ENCODE data around the gene DDIT4.
A peak's percentile ranks its signal among the peaks of the same experiment; 100 is the strongest.
"Not testable (repeated sequence)": the region's sequence is repeated elsewhere in the genome, so short reads cannot be mapped to it uniquely, and the experiment has no call there.

The DDIT4 gene

DNA sequence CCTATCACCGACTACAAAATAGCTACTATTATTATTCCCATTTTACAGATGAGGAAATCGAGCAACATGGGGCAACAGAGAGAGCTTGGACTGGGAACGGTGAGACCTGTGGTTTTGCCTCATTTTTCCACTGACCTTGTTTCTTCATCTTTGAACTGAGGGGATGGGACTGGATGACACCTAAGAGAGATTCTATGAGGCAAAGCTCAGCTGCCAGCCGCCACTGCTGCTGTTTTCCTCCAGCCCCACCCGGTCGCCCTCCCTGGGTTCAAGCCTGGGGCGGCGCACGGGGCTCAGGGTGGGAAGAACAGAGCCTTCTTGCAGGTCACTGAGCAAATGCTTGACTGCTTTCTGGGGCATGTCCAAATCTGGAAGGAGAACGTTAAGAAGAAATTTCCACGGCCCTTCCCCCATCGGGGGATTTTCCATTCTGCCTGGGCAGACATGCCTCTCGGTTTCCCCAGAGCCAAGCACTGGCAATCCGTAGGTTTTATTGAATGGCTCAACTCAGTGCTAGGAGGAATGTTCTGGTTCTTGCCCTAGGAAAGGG lies 12.3 kb downstream of the DDIT4 start:
- FAIRE-seq = no peak

DNA sequence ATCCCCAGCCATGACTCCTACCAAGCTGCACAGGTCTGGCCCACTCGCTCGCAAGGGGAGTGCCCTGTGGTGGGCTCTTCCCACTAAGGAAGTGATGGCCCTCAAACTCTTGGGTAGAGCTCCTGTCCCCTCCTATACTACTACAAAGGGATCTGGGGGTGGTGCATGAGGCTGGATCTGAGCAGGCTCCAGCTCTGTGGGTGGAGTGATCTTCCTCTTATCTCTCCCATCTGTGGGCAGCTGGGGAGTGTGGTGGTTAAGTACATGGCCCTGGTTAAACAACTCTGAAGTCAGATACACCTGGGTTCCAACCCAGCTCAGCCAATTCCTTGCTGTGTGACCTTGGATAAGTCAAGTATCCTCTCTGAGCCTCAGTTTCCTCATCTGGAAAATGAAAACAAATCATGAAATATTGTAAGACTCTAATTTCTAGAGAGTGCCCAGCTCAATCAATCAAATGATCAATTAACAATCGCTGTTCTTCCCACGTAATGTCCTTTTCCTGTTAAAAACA lies 17.4 kb downstream of the DDIT4 start:
- DNase-seq (ENCODE audit: insufficient read length, low spot score) (no peak), FAIRE-seq (no peak)

More for the DNA sequence above, 12.3 kb downstream of the DDIT4 start:
- no peak for DNase-seq (ENCODE audit: insufficient read length, low spot score)

DNA sequence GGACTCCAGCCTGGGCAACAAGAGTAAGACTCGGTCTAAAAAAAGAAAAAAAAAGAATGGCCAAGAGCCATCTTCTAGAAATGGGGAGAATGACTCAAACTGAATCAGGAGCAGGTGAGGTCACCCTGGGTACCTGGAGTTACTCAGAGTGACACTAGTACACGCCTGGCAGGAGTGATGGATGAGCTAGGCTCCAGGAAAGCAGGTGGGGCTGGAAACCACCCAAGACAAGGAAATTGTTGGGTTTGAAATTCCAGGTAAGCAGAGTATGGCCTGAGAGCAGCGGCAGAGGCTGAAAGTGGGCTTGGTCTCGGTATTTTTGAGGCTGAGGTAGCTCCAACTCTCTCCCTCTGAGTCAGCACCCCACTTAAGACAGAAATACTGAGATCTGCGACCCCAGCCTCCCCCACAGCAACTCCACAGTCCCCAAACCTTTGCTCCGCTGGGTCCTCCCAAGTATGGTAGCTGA lies 18.5 kb downstream of the DDIT4 start:
- no peak for DNase-seq (ENCODE audit: insufficient read length, low spot score)
- FAIRE-seq = no peak

DNA sequence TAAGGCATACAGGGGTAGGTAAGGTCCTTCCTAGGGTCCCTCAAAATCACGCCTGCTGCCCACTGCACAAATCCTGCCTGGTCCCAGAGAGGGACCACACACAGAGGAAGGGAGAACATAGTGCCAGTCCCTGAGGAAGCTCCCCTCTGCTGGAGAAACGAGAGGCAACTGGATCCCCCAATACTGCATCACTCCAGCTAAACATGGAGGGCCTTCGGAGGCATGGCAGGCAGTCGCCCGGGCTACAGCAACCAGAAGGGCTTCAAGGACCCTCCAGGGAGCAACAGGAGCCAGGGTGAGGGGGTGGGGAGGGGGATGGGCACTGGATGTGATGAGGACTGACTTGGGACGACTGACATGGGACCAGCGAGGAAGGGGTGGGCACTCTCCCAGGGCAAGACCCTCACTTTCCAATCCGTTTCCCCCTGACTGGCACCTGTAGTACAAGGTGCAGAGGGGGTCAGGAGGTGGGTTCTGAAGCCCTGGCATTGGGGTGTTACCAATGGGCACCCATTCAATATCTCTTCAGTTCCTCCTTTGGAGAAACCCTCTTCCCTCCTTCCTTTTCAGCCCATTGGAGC lies 21.7 kb downstream of the DDIT4 start:
- DNase-seq (ENCODE audit: insufficient read length, low spot score) (no peak), FAIRE-seq (no peak)

DNA sequence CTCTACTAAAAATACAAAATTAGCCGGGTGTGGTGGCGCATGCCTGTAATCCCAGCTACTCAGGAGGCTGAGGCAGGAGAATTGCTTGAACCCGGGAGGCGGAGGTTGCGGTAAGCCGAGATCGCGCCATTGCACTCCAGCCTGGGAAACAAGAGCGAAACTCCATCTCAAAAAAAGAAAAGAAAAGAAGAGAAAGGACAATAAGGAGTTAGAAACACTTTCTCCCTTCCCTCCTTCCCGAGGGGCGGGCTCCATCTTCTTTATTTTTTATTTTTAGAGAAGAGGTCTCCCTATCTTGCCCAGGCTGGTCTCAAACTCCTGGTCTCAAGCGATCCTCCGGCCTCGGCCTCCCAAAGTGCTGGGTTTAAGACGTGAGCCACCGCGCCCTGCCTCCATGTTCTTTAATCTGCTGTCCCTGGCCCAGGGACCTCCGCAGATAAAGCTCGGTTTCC lies 23.1 kb downstream of the DDIT4 start:
- not testable (repeated sequence) for DNase-seq (ENCODE audit: insufficient read length, low spot score); FAIRE-seq

DNA sequence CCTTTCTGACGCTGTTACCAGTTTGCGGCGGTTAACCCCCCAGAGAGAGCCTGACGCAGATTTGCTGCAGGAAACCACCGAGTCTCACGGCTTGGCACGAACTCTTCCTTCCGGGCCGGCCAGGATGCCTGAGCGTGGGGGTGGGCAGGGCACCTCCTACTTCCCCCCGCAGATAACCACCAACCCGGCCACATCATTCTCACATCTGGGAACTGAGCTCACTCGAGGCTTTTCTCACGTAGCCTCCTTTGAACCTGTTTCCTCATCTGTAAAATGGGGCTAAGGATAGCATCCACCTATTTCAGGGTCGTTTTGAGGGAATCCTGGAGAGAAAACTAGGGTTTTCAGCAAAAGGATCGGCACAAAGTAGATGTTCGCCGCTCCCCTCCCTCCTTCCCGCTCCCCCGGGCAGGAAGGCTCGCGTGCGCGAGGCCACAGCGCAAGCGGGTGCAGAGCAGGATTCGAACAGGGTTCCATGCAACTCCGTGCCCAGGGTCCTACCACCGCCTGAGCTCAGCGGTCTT lies 23.6 kb downstream of the DDIT4 start:
- no peak for DNase-seq (ENCODE audit: insufficient read length, low spot score)
- no peak for FAIRE-seq

DNA sequence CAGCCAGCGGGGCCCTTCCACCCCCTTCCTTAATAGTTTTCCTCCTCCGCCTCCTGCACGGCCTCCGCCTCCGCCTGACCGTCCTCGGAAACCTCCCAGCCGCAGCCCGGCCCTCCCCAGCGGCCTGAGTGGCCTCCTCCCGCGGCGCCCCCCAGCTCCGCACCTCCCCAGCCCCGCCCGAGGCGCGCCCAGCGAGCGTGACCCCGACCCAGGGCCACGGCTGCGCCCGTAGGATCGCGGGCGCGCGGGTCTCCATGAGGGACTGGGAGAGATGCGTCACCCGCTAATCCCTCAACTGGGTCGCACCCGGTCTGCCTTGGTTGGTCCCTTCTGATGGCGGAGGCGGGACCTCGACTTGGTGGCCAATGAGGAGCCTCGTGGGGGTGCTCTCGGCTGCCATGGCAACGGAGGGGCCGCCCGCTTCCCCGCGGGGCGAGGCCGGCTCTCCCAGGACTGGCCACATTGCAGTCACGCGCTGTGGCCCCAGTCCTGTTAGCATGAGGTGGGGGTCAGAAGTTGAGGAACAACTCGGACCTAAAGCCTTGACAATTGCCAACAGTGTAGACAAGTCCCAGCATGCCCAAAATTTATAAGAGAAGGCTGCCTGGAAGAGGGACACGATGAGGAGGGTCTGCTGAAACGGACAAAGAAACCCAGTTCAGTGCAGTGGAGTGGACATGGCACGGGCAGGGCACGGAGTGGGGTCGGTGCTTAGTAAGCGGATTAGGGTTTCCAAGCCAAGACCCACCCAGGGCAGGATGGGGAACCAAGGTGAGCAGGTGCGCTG lies 24.3 kb downstream of the DDIT4 start:
- FAIRE-seq = no peak

DNA sequence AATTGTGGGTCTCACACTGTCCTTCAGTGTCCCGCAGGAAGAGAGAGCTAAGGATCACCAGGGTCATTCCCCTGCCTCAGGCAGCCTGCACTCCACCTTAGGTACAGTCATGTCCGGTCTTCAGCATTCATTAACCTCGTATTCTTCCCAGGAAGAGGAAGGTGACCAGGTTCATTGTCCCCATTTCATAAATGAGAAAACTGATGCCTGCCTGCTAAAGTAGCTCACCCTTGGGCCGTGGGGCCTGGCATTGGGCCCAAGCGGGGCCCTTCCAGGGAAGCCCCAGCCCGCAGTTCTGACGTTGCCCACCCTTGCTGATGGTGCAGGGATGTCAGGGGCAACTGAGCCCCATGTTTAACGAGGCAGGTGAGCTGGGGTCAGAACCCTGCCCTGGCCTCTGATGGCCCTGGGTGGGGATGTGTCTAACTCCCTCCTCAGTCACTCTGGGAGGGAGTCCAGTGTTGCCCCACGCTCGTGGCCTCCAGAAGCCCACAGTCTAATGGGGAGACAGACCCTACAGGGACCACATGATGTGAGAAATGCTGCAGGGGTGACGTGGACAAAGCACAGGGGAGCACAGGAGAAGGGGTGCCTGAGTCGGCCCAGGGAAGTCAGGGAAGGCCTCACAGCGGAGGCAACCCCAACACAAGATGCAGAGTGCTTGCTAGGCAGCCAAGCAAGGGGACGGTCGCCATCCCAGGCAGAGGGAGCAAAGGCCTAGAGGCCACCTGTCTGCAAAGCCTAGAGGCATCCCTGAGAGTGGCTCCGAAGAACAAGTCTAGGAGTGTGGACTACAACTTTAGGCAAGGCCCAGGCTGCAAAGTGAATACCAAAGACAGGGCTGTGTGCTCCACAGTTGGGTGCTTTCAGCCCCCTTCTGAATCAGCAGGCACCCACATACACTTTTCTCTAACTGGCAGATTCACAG lies 25.1 kb downstream of the DDIT4 start:
- FAIRE-seq = no peak
- no peak for DNase-seq (ENCODE audit: insufficient read length, low spot score)

More for the DNA sequence above, 24.3 kb downstream of the DDIT4 start:
- peak; percentile 97 for DNase-seq (ENCODE audit: insufficient read length, low spot score)

DNA sequence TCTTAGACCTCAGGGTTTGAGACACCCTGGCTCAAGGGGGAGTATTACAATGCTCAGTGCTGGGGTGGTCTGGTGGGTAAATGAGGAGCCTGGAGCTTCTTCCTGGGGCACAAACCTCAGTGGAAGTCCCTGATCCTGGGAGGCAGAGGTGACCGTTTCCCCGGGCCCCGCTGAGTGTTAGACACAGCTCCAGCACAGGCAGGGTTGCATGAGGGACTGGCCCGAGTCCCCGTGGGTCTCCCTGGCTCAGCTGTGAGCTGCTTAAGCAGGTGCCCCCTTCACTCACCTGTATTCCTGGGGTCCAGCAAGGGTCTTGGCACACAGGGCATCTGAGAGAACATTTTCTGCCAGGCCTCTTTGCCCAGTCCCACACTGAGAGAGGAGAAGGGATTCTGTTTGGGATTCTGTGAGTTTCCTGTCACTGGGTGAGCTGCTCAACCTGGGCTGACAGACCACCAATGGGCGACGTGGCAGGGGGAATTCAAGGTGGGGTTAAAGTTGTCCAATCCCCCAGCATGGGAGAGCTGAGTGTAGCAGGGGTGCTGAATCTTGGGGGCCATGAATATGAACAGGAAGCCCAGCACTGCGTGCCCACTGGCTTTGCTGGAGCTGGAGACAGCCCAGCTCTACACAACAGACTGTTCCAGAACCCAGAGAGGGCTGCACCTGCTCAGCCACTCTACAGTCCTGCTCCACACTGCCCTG lies 29.9 kb downstream of the DDIT4 start:
- DNase-seq (ENCODE audit: insufficient read length, low spot score) (no peak), FAIRE-seq (no peak)

DNA sequence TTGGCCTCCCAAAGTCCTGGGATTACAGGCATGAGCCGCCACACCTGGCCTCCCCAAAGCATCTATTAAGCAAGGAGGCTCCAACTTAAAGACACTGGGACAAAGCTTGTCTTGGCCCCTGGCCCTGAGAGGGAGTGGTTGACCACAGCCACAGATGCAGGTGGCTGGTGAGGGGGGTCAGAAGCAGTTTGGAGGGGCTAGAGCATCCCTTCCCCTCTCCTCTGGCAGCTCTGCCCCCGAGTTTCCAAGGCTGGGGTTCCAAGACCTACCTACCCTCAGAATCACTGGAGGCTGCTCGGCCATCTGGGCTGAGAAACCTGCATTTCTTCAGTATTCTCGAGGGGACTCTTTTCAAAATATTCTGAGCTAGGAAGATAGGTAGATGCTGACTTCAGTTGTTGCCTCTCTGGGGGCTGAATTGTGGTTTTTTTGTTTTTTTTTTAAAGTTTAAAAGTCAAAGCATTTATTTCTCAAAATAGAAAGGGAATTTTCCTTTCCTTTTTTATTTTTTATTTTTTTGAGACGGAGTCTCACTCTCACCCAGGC lies 32.6 kb downstream of the DDIT4 start:
- no peak for FAIRE-seq

DNA sequence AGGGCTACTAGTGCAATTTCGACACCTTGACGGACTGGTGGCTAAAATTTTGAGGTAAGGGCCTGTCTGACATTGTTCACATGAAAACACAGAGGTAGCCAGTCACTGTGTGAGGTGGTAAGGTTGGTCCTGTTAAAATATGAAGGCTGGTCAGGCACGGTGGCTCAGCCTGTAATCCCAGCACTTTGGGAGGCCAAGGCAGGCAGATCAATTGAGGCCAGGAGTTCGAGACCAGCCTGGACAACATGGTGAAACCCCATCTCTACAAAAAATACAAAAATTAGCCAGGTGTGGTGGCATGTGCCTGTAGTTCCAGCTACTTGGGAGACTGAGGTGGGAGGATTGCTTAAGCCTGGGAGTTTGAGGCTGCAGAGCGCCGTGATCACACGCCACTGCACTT lies 34.0 kb downstream of the DDIT4 start:
- DNase-seq (ENCODE audit: insufficient read length, low spot score); FAIRE-seq: not testable (repeated sequence)

More for the DNA sequence above, 32.6 kb downstream of the DDIT4 start:
- DNase-seq (ENCODE audit: insufficient read length, low spot score) = no peak

DNA sequence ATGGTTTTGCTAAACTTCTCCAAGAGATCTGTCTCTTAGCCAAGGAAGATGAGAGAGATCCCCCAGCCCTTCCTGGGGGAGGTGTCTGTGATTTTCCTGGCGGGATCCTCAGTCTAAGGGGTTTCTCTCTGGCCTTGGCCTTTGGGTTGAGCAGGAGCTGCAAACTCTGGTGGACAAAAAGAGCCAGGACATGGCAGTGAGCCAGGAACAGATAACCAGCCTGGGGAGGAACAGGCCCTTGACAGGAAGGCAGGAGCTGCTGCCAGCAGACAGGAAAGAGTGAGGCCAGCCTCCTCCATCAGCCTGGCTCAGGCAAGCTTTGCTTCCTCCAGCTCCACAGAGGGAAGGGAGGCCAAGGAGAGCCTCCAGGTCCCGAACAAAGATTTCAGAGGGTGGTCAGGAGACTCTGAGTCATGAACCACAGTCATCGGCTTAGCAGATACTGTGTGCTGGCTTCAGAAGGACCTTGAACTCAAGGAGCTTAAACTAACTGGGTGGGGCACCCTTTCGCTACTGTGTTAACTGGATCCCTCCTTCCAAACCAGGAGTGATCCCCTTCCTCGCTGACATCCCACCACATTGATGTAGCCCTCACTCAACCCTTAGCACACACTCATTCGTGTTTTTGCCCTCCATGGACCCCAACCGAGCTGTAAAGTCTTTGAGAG lies 34.7 kb downstream of the DDIT4 start:
- FAIRE-seq (no peak), DNase-seq (ENCODE audit: insufficient read length, low spot score) (no peak)

DNA sequence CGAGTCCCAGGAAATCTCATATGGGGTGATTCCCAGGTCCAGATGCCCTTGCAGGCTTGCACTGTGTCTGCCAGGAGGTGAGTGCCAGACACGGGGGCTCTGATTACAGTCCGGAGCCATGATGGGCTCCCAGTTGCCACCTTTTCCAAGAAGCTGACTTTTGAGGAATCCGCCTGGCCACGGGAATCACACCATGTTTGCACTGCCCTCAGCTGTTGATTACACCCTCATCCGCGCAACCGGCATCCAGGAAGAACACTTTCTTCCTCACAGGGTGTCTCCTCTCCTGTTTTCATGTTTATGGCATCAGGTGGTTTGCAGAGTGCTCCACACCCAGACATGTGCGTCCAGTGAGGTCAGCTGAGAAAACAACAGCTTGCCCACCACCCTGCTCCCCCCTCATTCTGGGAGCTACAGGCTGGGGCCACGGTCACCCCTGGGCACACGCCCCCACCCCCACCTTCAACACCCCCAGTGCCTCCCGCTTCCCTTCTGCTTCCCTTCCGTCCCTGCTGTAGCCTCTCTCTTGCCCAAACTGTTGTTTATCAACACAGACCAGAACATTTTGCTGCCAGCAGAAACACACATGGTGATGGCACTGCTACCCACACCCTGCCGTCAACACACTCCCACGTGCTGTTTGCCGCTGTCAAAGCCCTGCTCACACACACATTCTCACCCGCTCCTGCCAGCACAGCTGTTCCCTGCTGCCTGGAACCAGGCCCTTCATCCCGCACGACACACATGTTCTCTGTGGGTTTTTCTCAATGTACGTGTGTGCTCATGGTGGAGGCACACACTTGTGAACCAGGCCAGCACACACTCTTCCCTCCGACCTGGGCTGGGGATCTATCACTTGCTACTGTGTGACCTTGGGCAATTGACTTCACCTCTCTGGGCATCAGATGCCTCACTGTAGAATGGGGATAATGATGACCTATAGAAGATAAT lies 35.8 kb downstream of the DDIT4 start:
- FAIRE-seq = no peak

DNA sequence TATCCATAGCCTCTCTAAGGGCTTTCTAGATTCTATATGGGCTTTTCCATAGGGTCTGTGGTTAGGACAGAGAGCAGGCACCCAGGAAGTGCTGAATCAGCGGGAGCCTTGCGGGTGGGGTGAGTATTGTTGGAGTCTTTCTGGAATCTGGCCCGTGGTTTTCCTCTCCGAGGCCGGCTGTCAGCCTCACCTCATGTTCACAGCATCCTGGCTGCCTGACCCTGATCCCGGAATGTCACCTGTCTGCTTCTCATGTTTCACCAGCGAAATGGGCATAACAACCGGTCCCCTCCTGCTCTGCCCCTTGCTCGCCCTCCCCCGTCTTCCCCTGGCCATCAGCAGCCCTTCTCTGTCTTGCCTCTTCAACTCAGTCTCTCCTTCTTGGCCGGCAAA lies 36.5 kb downstream of the DDIT4 start:
- FAIRE-seq (no peak), DNase-seq (ENCODE audit: insufficient read length, low spot score) (no peak)

More for the DNA sequence above, 35.8 kb downstream of the DDIT4 start:
- no peak for DNase-seq (ENCODE audit: insufficient read length, low spot score)

DNA sequence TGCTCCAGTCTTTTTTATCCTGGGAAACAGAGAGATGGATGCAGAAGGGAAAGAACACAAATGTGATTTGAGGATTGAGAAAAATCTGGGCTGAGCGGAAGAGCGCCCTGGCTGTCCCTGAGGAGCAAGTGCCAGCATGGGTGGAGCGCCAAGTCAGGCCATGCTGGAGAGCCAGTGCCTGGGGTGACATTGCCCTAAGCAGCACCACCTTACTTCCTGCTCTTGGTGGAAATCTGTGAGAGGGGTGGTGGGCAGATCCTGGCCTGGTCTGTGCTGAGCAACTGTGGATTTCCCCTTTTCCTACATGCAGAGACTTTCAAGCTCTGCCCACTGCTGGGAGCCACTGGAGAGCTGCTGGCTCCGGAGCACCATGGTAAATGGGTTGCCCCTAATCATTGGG lies 36.9 kb downstream of the DDIT4 start:
- DNase-seq (ENCODE audit: insufficient read length, low spot score) = no peak
- FAIRE-seq = no peak

DNA sequence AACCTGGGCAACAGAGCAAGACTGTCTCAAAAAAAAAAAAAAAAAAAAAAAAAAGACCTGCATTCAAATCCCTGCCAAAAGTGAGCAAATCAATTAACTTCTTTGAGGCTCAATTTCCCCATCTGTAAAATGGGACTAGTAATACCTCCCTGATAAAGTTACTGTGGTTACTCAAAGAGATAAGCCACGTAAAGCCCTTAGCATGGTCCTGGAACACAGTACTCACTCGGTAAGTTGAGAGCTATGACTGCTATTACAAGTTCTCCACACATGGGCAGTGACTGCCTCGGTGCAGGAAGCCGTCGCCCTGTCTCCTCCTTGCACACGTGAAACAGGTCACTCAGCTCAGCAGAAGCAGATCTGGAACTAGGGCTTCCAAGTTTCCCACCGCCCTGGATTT lies 37.9 kb downstream of the DDIT4 start:
- no peak for DNase-seq (ENCODE audit: insufficient read length, low spot score)

DNA sequence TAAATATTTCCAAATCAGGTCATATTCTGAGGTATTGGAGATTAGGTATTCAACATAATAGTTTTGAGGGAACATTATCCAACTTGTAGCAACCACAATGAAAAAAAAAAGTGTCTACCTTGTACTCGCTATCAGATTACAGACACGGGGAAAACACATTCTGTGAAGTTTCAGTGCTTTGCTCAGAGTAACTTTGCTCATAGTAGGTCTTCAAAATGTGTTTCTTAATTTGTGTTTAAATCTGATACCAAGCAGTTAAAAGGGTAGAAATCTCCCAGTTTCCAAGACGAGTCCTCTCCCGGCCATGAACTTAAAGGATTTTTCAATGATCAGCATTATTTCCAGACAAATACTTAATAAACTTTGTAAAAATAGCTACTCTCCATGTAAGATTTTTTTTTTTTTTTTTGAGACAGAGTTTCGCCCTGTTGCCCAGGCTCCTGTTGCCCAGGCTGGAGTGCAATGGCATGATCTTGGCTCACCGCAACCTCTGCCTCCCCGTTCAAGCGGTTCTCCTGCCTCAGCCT lies 39.2 kb downstream of the DDIT4 start:
- FAIRE-seq (no peak), DNase-seq (ENCODE audit: insufficient read length, low spot score) (no peak)

More for the DNA sequence above, 37.9 kb downstream of the DDIT4 start:
- FAIRE-seq = no peak

All from HTR-8/SVneo (cell line).